NCI-H2107 (cell line): ENCODE data around the gene AGAP1.

Source experiments
- DNase-seq: peaks from one replicate; lab custom pipeline; 2025; lab: John Stamatoyannopoulos, UW

AGAP1 gene

GRCh38 chr2:235690082-235690808 lies 196.4 kb downstream of the AGAP1 start:
- DNase-seq, result no peak

GRCh38 chr2:235690809-235691450 lies 197.1 kb downstream of the AGAP1 start:
- DNase-seq, result no peak

- no peak for DNase-seq
Measured at GRCh38 chr2:235692076-235692475, 198.2 kb downstream of the AGAP1 start.

GRCh38 chr2:235692671-235693171 lies 198.9 kb downstream of the AGAP1 start:
- no peak for DNase-seq

- DNase-seq, result no peak
Measured at GRCh38 chr2:235693279-235693678, 199.4 kb downstream of the AGAP1 start.

- no peak for DNase-seq
Measured at GRCh38 chr2:235694721-235695601, 201.1 kb downstream of the AGAP1 start.

- DNase-seq, result no peak
Measured at GRCh38 chr2:235695602-235695895, 201.7 kb downstream of the AGAP1 start.

- no peak for DNase-seq
Measured at GRCh38 chr2:235697041-235697440, 203.2 kb downstream of the AGAP1 start.

- DNase-seq, result no peak
Measured at GRCh38 chr2:235698028-235698427, 204.2 kb downstream of the AGAP1 start.

GRCh38 chr2:235698491-235698890 lies 204.6 kb downstream of the AGAP1 start:
- no peak for DNase-seq

- no peak for DNase-seq
Measured at GRCh38 chr2:235699576-235699975, 205.7 kb downstream of the AGAP1 start.

GRCh38 chr2:235701206-235701981 lies 207.6 kb downstream of the AGAP1 start:
- DNase-seq, result no peak

- no peak for DNase-seq
Measured at GRCh38 chr2:235702186-235702585, 208.3 kb downstream of the AGAP1 start.

- no peak for DNase-seq
Measured at GRCh38 chr2:235703711-235704295, 210.0 kb downstream of the AGAP1 start.

- DNase-seq, result no peak
Measured at GRCh38 chr2:235705296-235705695, 211.5 kb downstream of the AGAP1 start.

GRCh38 chr2:235706506-235706905 lies 212.7 kb downstream of the AGAP1 start:
- DNase-seq, result no peak

GRCh38 chr2:235707411-235708096 lies 213.7 kb downstream of the AGAP1 start:
- no peak for DNase-seq

- DNase-seq, result no peak
Measured at GRCh38 chr2:235709124-235709813, 215.4 kb downstream of the AGAP1 start.

GRCh38 chr2:235709969-235710879 lies 216.4 kb downstream of the AGAP1 start:
- DNase-seq, result no peak
